Limb (tissue), 2 donors: ENCODE measurements around the gene CRACR2A.

Experiments used
- DNase-seq, 2 donors: peaks; one replicate each; pipeline ENCODE4 v3.0.0-alpha.2; 2016; ENCODE audit errors: extremely low spot score in 2 of 2

The CRACR2A gene

DNA sequence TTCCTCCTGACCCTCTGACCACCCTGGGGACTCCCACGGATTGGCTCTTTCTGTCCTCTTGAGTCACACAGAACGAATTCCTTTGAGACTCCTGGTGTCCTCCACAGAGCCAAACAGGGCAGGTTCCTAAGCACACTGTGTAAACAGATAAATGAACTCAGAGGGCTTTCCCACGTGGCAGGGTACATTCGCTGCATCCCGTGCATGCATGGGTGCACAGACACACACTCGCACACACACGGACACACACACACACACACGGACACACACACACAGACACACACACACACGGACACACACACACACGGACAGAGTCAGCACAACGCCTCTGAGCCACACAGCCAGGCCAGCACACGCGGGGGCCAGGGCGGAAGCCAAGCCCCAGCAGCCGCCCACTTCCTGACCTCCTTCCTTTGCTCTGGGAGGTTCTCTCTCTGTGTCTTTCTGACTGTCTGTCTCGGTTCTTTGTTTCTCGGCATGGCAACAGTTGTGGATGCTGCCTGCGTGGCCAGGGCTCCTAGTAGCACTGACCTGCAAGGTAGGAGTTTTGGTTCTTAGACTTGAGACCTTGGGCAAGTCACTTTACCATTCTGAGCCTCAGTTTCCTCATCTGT lies 706 bp downstream of the CRACR2A start:
- DNase-seq = no peak

GRCh38 chr12:3751151-3752095 lies 1.5 kb downstream of the CRACR2A start:
- DNase-seq = no peak

DNA sequence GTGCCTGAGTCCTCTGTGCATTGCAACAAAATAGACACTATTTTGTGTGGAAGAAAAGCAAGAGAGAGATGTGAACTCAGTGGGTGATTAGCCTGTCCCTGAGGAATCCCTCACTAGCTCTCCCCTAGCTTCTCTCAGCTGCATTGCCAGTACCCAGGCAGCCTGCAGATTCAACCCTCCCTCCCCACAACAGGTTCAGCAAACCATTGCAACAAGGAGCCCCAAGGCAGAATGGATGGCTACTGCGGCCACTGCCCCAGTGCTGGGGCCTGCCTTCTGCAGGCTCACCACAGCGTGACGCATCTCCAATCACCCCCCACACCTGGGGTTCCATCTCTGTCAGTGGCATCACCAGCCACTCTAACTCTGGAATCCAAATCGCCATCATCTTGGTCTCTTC lies 2.3 kb downstream of the CRACR2A start:
- DNase-seq = no peak

- DNase-seq = no peak
These were observed 4.3 kb downstream of the CRACR2A start for GRCh38 chr12:3748620-3749019.

DNA sequence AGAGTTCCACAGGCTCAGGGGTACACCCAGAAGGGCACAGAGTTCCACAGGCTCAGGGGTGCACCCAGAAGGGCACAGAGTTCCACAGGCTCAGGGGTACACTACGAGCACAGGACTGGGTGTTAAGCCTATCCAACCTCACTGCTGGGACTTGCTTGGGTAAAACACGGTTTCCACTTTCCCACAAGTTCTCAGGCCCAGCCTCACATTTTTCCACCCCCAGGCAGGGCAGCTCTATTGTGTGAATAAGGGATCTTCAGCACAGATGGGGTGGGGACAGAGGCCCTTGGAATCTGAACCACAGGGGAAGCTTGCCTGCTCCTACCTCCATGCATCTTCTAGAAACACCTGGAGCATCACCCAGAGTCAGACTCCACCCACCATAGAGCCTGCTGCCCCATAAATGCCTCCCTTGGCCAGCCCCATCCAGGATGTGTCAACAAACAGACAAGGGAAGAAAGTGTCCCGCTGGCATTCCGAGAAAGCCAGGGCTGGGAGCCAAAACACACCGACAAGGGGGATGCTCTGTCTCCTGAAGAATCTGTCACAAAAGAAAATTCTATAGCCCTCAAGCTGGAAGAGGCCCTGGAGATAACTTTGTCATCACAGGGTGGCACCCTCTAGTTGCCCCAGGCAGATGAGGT lies 4.8 kb downstream of the CRACR2A start:
- no peak for DNase-seq

- DNase-seq = no peak
These were observed 5.4 kb downstream of the CRACR2A start for GRCh38 chr12:3747543-3747942.

- no peak for DNase-seq
These were observed 6.2 kb downstream of the CRACR2A start for GRCh38 chr12:3746758-3747157.

DNA sequence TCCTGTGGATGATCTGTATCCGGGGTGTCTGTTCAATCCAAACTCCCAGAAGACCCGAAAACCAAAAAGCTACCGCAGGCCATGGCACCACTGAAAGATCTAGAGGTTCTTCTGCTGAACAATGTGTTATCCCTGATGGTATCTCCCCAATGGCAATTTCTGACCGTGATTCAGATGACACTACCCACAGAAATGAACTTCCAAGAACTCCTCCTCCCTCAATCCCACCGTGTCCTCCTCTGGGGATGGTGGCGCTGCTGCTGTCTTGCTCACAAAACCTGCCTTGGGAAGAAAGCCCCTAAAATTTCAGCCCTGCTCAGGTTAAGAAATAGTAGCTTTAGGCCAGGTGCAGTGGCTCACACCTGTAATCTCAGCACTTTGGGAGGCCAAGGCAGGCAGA lies 7.8 kb downstream of the CRACR2A start:
- no peak for DNase-seq

GRCh38 chr12:3744229-3744901 lies 8.5 kb downstream of the CRACR2A start:
- no peak for DNase-seq

DNA sequence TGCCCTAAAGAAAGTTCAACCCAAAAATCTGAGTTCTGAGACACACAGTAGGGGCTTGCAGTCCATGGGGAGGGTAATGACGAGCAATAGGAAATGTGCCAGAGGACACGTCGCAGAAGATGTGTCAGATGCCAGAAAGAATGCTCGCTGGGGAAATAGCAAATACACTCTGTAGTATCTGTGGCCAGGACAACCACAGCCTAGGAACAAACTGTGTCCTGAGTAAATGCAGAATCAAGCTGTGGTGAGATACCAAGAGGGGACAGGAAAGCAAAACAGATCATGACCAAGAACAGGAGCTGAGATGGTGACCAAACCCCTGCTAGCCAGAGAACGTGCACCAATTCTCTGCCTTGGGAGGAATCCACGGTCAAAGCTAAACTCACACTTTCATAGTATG lies 9.1 kb downstream of the CRACR2A start:
- no peak for DNase-seq

- DNase-seq = no peak
These were observed 10.8 kb downstream of the CRACR2A start for GRCh38 chr12:3741882-3742672.

- DNase-seq = no peak
These were observed 12.3 kb downstream of the CRACR2A start for GRCh38 chr12:3740480-3741231.

DNA sequence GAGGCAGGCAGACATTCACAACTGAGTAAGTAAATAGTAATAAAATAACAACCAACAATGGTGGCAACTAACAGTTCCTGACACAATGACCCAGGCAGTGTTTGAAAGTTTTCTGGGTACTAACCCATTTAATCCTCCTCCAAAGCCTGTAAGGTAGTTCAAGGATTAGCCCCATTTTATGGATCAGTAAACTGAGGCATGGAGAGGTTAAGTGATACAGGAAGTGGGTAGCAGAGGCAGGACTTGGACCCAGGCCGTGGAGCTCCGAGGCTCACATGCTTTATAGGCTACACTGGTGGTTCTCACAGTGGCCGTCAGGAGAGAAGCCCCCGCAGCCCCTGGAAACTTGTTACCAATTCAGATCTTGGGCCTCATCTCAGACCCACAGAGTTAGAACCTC lies 17.5 kb downstream of the CRACR2A start:
- DNase-seq = no peak

DNA sequence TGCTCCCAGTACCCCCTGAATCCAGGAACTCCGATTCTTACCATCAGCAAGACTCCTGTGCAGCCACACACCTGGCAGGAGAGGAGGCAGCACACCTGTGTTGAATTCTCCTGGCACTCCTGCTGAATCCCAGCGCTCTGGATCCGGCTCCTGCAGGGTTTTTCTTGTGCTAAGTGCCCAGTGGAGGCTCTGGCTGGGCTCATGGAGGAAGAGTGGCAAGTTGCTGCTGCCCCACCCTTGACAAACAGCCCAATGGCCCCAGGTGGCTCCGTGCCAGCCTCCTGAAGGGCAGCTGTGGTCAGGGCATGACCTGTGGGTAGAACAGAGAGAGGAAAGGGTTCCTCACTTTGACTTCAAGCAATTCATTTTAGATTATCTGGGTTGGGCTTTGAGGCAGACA lies 20.0 kb downstream of the CRACR2A start:
- no peak for DNase-seq

- DNase-seq = no peak
These were observed 22.8 kb downstream of the CRACR2A start for GRCh38 chr12:3730111-3730510.

GRCh38 chr12:3728686-3729085 lies 24.2 kb downstream of the CRACR2A start:
- no peak for DNase-seq

DNA sequence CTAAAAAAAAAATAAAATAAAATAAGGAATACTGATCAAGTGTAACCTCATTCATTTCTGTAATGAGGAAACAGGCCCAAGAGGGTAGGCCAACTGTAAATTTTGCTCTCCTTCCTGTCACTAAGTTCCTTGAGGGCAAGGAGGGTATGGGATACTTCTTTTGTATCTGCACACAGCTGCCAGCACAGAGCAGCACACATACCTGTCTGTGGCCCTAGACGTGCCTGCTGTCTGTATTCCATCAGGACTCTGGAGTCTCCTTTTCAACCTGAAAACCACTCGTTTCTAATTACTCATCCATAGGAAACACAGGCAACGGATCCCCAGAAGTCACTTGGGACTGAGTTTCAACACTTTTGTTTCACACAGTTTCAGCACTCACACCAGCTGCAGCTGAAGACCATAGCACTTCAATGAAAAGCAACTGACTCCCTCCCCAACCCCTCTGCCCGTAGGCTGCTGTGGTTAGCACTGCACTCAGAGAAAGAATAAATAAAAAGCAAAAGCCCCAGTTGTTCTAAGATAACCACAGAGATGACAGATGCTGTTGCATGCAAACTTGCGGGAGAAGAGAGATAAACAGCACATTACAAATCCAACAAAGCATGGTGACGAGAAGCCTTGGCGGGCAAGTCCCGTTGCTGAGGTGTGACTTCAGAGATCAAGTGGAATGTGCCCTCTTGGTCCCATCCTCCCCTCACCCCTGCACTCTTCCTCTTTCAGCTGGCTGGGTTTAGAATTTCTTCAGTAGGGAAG lies 24.9 kb downstream of the CRACR2A start:
- DNase-seq = no peak

- no peak for DNase-seq
These were observed 25.6 kb downstream of the CRACR2A start for GRCh38 chr12:3727354-3727753.

GRCh38 chr12:3726456-3726855 lies 26.5 kb downstream of the CRACR2A start:
- no peak for DNase-seq
